Stimulated activated CD4-positive, alpha-beta T cell treated with anti-CD3 and anti-CD28 coated beads, Interleukin-1b, Interleukin-23, amount 100 ng/mL, for 48 hours (primary cell): ENCODE measurements around the gene ABHD2.
"Not testable (repeated sequence)": the region's sequence is repeated elsewhere in the genome, so short reads cannot be mapped to it uniquely, and the experiment has no call there.

ENCODE experiments used
- DNase-seq: peaks from one replicate; pipeline ENCODE4 v3.0.0-alpha.2; 2020

The ABHD2 gene

DNA sequence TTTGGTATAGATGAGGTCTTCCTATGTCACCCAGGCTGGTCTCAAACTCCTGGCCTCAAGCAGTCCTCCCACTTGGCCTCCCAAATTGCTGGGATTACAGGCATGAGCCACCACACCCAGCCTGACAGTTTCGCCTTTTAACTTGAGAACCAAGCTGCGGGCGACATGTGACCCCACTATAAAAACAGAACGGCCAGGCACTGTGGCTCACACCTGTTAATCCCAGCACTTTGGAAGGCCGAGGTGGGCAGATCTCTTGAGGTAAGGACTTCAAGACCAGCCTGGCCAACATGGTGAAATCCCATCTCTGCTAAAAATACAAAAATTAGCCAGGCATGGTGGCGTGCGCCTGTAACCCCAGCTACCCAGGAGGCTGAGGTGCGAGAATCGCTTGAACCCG, 52.9 kb downstream of the ABHD2 start:
- DNase-seq = not testable (repeated sequence)

DNA sequence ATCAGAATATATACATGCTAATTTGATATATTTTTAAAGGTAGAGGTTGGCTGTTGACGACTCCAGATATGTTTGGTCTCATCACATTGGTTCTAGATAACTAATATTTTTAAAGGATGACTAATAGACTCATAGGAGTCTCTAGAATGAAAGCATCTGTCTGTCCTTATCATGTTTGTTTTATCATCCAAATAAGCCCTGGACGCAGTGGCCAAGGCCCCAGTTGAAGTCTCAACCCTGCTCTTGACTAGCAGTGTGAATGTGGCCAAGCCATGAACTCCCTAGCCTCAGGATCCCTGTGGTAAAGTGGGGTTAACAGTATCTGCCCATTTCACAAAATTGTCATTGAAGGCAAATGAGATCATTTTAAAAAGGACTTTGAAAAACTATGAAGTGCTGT, 53.6 kb downstream of the ABHD2 start:
- DNase-seq = no peak

DNA sequence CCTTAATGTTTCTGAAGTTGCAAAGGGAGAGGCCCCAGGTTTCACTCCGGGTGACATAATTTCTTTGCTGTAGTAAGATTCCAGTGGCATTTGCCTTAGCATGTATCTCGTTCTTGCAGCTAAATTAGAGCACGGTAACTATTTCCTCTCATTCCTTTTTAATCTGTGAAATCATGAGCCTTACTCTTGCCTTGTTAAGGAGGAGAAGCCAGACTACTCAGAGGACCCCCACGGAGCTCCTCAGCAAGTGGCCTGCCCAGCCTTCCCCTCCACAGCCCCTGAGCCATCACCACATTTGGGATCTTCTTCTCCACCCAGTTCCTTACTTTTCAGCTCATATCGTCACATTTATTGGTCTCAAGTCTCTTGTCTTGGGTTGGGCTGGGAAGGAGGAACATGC, 54.2 kb downstream of the ABHD2 start:
- no peak for DNase-seq

DNA sequence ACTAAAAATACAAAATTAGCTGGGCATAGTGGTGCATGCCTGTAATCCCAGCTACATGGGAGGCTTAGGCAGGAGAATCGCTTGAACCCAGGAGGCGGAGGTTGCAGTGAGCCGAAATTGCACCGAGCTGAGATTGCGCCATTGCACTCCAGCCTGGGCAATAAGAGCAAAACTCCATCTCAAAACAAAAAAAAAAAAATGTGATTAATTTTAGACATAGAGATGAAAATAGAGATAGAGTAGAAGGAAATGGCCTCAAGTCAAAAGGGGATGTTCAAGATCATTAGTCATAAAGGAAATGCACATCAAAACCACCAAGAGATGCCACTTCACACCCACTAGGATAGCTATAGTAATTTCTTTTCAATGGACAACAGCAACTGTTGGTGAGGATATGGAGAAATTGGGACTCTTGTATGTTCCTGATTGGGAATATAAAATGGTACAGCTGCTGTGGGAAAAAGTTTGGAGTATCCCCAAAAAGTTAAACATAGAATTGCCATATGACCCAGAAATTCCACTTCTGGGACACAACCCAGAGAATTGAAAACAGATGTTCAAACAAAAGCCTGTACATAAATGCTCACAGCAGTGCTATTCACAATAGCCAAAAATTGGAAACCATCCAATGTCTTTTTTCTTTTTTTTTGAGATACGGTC, 55.4 kb downstream of the ABHD2 start:
- no peak for DNase-seq

DNA sequence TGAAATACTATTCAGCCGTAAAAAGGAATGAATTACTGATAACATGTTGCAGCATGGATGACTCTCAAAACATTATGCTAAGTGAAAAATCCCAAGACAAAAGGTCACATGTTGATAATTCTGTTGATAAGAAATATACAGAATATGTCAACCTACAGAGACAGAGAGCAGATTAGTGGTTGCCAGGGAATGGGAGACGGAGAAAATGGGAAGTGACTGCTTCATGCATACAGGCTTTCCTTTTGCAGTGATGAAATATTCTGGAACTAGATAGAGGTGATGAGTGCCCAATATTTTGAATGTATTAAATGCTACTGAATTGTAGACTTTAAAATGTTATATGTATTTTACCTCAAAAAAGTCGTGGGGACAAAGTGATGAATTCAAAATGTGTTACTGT, 56.2 kb downstream of the ABHD2 start:
- DNase-seq = no peak

DNA sequence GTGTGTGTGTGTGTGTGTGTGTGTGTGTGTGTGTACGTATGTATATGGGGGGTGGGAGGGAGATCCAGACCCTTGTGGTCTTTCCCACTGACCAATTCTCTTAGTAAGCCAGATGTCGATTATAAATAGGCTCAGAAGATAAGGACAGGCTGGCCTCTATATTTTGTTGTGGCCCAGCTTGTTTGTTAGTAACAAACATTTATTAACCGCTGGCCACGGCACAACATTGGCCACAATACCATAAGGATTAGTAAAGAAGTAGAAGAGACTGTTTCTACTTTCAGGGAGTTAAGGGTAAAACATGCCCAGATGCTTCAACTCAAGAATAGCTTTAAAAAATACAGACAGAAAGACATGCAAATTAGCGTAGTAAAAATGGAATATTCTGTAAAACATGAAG, 58.1 kb downstream of the ABHD2 start:
- DNase-seq = no peak

DNA sequence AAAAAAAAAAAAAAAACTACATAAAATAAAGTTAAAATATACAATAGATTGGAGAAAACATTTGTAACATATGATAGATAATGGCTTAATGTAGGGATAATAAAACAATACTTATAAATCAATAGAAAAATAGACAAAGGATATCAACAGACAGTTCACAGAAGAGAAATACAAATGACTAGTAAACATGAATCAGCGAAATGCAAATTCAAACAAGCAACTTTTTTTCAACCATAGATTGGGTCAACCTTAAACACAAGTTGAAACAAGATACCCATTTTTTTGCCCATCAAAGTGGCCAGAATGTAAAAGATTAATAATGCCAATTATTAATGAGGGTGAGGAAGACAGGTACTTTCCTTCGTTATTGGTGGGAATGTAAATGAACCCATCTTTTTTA, 59.9 kb downstream of the ABHD2 start:
- no peak for DNase-seq

DNA sequence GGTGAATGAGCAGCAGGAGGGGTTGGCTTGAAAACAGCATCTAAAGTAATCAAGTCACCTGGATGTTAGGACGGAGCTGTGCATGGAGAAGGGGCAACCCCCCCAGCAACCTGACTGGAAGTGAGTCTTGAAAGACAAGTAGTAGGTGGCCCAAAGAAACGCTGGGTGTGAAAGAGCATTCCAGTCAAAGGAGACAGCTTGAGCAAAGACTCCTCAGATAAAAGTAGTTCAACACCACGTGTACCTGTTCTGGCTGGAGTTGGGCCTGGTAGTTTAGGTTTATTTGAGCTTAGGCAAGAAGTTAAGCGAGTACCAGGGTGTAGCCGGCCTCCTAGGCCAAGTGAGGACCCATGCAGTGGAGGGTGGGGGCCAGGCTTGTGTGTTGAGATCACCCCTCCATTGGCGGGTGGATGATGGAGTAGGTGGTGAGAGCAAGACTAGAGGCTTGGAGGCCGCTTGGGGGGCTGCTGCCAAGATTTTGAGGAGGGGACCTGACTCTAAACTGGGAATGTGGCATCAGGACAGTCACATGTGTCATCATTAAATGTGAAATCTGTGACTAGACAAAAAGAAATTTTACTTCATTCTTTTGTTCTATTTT, 61.3 kb downstream of the ABHD2 start:
- DNase-seq = no peak

DNA sequence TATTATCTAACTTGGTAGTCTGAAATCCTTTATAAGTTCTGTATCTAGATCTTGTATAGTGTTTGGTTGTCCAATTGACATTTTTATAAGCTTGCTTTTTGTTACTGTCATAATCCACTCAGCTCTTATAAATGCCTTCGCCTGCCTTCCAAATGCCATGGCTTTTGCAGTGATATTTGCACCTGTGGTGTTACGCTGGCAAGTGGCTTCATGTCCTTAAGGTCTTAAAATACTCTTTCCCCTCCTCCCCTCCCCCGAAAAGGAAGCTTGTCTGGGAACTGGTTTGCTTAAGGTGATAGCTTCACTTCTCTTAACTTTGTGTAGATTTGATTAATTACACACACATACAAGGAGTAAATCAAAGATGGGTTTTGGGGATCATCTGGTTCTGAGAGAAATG, 62.0 kb downstream of the ABHD2 start:
- DNase-seq = no peak

DNA sequence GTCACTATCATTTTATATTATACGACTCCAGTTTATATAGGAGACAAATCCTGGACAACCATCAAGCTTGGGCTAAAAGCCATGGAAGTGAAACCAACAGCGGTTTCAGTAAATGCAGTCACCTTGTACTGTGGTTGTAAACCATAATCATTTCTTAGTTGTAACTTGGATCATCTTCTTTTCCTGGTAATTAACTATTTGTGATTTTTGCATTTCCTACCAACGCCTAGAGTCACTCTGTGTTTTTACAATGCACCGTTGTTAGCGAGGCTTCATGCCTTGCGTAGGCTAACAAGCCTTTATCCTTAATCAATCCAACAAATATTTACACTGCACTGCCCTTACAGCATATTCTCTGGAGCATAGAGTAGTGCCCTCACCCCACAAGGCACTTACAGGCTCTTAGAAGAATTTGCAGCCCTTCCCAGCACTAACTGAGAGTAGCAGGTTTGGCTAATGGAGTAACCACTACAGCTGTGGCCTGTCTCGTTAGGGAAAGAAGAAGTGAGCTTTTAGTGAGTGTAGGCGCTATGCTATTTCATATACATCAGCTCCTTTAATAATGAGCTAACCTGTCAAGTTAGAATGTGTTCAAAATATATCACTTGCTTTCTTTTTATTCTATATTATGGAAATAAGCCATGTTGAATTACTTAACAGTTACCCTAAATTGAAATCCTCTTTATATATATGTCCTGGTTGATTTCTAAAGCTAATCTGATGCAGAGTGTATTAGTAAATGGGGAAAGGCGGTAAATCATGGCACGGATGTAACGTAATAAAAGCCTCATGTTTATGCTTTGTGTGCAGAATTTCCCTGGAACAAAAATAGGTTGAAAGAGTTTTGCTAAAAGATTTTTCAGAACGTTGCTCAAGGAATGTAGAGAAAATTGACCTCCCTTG, 62.8 kb downstream of the ABHD2 start:
- DNase-seq = no peak

DNA sequence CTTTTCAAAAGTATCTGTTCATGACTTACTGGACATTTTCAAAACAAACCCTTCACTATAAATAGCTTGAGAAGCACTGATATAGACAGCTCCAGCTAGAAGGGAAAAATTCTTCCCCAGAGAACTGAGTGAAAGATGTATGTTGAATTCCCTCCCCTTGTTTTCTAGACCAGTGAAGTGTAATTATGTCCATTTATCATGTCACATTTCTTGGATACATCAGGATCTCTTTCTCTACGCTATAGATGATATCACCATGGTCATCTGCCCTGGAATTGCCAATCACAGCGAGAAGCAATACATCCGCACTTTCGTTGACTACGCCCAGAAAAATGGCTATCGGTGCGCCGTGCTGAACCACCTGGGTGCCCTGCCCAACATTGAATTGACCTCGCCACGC, 66.9 kb downstream of the ABHD2 start:
- DNase-seq = no peak

DNA sequence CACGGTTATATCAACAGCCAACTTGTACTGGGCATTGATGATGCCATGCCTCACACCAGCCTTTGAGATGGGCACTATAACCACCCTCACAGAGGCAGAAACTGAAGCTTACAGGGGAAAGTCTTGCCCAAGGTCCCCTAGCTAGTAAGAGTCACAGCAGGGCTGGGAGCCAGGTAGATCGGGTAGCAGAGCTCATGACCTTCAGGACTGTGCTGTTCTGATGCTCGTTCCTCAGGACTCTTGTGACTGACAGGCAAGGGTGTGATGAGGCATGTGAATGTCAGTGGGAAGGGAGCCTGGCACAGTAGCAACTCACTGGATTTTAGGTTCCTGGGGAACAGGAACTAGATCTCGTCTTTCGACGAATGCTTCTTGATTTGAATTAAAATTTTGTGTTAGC, 67.4 kb downstream of the ABHD2 start:
- DNase-seq = no peak

DNA sequence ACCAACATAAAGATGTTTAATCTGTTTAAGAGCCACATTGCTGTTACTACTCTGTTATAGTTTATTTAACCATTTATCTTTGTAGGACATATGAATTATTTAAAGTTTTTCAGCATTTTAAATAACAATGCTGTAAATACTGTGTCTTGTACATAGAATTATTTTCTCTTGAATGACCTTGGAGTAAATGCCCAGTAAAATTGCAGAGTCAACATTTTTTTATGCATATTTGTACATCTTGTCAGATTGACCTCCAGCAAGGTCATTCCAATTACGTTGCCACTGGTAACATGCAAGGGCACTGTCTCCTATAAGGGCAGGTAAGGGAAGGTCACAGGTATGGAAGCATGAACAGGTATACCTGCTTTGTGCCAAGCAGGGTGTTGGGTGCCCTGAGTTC, 68.8 kb downstream of the ABHD2 start:
- DNase-seq = no peak

DNA sequence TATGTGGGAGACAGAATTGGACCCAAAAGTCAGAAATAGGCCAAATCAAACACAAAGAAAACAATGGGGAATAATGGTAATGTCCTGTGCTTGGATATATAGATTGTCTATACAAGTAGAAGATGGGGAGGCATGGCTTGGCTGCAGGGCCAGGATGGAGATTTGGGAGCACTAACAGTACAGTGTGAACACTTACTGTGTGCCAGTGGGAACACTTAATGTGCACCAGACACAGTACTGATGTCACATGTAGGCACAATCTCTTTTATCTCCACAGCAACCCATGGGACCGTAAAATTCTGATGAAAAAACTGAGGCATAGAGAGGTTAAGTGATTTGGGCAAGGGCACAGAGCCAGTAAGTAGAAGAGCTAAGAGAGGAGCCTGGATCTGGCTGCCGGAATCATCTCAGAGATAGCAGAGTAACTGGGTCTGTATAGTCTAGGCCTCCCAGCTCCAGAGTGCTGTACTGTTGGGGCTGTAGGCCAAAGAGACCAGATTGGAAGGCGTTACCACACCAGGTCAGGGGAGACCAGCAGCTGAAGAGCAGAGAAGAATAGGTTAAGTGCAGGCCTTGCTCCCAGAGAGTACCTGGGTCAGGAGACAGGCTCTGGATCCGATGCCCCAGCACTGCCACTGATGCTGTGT, 69.8 kb downstream of the ABHD2 start:
- DNase-seq = no peak

DNA sequence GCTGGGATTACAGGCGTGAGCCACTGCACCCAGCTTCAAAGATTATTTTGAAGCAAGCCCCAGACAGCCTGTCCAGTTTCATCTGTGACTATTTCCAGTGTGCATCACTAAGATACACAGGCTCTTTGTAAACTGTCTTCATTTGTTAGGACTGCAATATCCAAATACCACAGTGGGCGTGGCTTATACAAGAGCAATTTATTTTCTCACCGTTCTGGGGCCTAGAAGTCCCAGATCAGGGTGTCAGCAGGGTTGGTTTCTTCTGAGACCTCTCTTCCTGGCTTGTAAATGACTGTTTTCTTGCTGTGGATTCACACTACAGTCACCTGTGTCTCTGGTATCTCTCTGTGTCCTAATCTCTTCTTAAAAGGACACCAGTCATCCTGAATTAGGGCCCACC, 73.4 kb downstream of the ABHD2 start:
- no peak for DNase-seq

DNA sequence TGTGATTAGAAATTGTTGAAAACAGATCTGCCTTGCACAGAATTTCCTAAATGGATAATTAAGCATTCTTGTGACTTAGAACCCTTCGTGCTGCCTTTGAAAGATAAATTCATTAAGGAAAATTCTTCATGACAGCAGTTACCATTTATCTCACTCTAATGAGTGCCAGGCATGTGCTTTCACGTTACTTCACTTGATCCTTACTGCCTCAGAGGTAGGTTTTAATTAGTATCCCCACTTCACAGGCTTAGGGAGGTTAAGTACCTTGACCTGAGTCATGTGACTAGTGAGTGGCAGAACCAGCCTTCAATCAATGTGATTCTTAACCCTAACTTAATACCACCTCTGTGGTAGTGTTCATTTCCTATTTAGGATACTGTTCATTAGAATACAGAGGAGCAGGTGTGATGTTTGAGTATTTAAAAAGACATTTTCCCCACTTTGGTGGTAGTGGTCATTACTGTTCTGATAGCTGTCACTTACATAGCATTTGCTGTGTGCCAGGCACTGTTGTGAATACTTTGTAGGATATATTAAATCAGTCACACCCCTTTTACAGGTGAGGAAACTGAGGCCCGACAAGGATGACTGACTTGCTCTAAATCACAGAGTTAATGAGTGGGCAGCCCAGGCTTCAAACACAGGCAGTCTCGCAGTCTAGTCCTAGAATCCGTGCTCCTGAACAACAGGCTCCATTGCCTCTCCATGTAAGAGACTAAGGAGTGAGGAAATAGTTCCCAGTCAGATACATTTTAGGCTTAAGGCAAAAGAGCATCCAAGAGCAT, 75.2 kb downstream of the ABHD2 start:
- DNase-seq = no peak

DNA sequence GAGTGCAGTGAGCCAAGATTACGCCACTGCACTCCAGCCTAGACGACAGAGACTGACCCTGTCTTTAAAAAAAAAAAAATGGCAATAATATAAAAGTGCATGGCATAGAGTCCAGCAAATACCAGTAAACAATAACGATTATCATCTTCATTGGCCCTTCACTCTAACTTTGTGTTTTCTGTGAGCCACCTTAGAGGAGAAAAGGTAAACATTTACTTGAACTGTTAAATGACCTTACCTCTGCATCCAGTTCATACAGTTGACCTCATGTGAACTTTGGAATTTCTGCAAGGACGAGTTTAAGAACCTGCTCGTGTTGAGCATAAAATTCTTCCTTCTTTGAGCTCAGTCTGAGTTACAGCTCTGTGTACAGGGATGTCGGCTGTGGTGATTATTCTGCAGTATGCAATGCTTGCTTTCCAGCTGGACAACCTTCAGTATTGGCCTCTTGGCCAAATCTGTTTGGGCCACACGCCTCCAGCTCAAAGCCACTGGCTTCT, 76.5 kb downstream of the ABHD2 start:
- no peak for DNase-seq

DNA sequence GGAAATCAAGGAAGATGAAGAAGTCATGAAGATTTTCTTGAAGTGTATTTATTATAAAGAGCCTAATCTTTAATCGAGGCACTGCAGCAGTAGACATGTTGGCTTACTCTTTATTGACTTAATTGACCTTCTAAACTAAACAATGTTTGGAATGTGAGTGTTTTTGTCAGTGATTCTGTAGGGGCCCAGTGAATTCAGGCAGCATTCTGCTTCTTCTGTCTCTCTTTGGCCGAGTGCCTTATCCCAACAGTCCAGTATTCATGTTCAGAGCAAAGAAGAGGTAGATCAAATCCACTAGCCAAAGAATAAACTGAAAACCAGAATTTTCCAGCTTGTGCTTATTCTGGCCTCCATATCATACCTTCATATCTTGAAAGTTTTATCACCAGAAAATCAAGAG, 77.4 kb downstream of the ABHD2 start:
- DNase-seq = no peak

DNA sequence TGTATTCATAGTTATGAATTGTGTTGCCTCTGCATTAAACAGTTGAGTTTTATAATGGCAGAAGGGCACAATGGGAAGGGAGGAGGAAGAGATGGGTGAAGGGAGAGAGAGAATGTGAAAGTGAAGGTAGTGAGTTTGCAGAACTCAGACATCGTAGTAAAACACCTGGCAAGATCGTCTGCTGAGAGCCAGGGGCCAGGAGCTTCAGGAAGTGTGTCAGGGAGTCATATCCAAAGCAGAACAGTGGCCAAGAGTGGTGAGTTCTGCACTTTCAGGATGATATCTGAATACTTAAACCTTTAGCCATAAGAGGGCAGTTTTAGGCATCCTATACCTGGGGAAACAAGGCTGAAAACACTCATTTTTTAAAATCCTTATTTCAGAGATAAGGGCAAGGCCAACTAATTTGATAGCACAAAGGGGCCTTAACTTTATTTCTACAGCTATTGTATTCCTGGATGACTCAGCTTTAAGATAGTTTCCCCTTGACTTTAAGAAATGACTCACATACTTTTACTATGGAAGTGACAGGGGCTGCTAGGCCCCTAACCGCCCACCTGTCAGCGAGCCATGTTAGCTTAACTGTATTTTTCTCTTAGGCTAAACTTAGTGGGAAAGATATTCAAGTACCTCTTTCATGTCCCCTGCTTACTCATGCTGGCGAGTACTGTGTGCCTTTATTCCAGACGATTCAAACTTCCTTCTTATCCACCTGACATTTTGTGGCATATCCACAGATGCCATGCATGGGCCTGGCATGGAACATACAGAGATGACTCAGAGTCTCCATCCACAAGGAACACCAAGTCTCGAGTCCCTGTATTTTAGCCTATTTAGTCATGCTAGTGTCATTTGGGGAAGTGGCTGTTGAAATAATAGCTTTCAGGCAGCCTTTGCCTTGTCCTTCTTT, 79.3 kb downstream of the ABHD2 start:
- DNase-seq = peak; percentile 77

DNA sequence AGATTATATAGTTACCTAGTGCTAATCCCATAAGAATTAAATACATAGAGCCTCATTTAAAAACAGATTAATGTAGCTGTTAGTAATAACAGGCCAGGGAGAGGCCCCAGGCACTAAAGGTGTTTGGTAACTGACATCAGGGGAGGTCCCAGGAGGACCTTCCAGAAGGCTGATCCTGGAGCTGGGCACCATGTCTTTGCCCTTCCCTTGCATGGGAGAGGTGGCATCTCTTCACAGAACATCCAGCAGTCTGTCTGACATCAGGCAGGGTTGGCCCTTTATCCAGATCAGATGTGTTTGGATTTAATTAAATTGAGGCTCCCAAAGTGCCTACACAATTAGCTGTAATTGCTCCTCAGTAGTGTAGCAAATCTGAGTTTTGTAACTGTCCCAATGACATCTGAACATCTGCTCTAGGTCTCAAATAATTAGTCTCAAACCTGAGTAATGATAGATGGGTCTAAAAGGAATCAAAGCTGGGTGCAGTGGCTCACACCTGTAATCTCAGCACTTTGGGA, 80.1 kb downstream of the ABHD2 start:
- no peak for DNase-seq

DNA sequence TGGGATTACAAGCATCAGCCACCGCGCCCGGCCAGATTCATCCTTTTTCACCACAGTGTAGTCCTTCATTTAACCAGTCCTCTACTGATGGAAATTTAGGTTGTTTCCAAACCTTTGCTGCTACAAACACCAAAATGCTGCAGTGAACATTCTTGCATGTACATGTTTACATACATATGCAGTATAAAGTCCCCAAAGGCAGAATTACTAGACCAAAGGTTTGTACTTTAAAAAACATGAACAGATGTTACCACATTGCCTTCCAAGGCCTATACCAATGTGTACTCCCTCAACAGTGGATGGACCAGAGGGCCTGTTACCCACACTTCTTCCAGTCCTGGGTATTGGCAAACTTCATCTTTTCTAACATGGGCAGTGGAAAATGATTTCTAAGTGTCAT, 82.1 kb downstream of the ABHD2 start:
- no peak for DNase-seq
